Ovary (tissue), 3 donors: ENCODE results near the gene KLHL22.

Experiments used
- EP300 ChIP-seq: sonication (generic); formaldehyde crosslinking; IDR thresholded peaks from one replicate; pipeline ENCODE4 v1.6.1; 2017; ENCODE audit warnings: antibody characterized with exemption
- POLR2A ChIP-seq: fragments of 450-650 bp; IDR thresholded peaks from one replicate; pipeline ENCODE4 v1.6.1; 2017; ENCODE audit warnings: antibody characterized with exemption, mild to moderate bottlenecking, moderate library complexity
- TF ChIP-seq, protein P1 (sequence below), 3 donors: fragments of 450-650 bp in 2 of 3; fragments of 200-600 bp in 1 of 3; IDR thresholded peaks; one replicate each; pipeline versions ENCODE4 v1.5.1 to v1.8.0; 2016 to 2022; ENCODE audit warnings: antibody characterized with exemption in 3 of 3, mild to moderate bottlenecking in 1 of 3
- donor health status: DM: no; HTN: no; CAD: no.

DNA sequence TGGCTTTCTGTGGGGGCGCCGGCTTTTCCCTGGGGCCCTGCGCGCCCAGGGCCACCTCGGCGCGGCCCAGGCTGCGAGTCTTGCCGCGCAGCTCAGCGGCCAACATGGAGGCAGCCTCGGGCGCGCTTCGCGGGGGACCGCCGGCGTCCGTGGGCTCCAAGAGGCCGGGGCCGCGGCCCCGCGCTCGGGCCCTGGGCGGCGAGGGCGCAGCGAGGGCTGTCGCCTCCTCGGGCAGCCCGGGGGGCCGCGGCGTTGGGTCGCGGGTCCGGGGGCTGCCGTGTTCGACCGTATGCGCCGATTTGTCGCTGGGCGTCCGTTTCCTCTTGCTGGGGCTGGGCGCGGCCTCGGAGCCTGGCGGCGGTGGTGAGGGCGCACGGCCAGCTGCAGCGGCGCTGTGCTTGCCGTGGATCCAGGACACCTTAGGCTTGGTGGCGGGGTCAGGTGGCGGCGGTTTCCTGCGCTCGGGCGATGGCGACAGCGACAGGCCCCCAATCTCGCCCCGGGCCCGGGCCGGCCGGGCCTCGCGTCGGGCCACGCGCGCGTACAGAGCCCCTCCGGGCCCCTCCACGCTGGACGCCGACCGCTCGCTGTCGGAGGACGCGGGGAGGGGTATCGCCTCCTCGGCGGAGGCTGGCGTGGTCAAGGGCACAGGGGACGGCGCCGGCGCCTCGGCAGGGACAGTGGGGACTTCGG lies 69.9 kb downstream of the KLHL22 start:
- TF ChIP-seq, protein P1, sequence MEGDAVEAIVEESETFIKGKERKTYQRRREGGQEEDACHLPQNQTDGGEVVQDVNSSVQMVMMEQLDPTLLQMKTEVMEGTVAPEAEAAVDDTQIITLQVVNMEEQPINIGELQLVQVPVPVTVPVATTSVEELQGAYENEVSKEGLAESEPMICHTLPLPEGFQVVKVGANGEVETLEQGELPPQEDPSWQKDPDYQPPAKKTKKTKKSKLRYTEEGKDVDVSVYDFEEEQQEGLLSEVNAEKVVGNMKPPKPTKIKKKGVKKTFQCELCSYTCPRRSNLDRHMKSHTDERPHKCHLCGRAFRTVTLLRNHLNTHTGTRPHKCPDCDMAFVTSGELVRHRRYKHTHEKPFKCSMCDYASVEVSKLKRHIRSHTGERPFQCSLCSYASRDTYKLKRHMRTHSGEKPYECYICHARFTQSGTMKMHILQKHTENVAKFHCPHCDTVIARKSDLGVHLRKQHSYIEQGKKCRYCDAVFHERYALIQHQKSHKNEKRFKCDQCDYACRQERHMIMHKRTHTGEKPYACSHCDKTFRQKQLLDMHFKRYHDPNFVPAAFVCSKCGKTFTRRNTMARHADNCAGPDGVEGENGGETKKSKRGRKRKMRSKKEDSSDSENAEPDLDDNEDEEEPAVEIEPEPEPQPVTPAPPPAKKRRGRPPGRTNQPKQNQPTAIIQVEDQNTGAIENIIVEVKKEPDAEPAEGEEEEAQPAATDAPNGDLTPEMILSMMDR (IDR thresholded peaks at IDR 0.05) = no peak
- no peak for TF ChIP-seq POLR2A
- no peak for TF ChIP-seq EP300
